K562 (cell line): Measurements from ENCODE around the gene PRR19. TPM values are rescaled to one million over a fixed set of nuclear protein-coding genes. Genes with fewer than 3 reads are reported as not detected.

Source experiments
- FOXK2 ChIP-seq, 2 experiments: fragments of 450-650 bp; IDR thresholded peaks in 1 of 2; conservative IDR thresholded peaks in 1 of 2; 2 replicates each; pipeline ENCODE4 v1.6.1; 2016; ENCODE audit warnings: low read depth in 2 of 2, mild to moderate bottlenecking in 1 of 2
- ILK ChIP-seq: fragments of 450-650 bp; IDR thresholded peaks from 2 replicates; pipeline ENCODE4 v1.6.1; 2016; ENCODE audit warnings: missing genetic modification characterization, low read depth, mild to moderate bottlenecking, missing compliant biosample characterization, moderate library complexity, borderline replicate concordance
- JUND ChIP-seq, 2 experiments: IDR thresholded peaks; 2 replicates in 1 of 2; 3 replicates in 1 of 2; pipeline ENCODE4 v1.6.1; 2011; ENCODE audit warnings: borderline replicate concordance in 2 of 2, low read depth in 2 of 2, low read length in 2 of 2, improper control_type of control experiment in 1 of 2, missing biosample characterization in 1 of 2, missing genetic modification characterization in 1 of 2, missing genetic modification reagents in 1 of 2
- MEF2A ChIP-seq: IDR thresholded peaks from 2 replicates; pipeline ENCODE4 v1.6.1; 2011; ENCODE audit warnings: low read depth, mild to moderate bottlenecking, low read length, moderate library complexity; ENCODE audit not compliant: control insufficient read depth
- MTA3 ChIP-seq: fragments of 450-650 bp; formaldehyde crosslinking; IDR thresholded peaks from 2 replicates; pipeline ENCODE4 v1.6.1; 2017; ENCODE audit warnings: mild to moderate bottlenecking, borderline replicate concordance
- MYC ChIP-seq, 2 experiments: fragments of 250-450 bp in 1 of 2; sonication (Bioruptor Pico) in 1 of 2; IDR thresholded peaks; 2 replicates each; pipeline versions ENCODE4 v1.5.1 to v1.6.1; 2012 to 2021; ENCODE audit warnings: low read depth in 2 of 2, borderline replicate concordance in 1 of 2, improper control_type of control experiment in 1 of 2, low read length in 1 of 2, mild to moderate bottlenecking in 1 of 2, moderate library complexity in 1 of 2
- NUFIP1 ChIP-seq: fragments of 450-650 bp; IDR thresholded peaks from 2 replicates; pipeline ENCODE4 v1.6.1; 2018; ENCODE audit not compliant: partially characterized antibody
- PHB2 ChIP-seq: fragments of 450-650 bp; IDR thresholded peaks from 2 replicates; pipeline ENCODE4 v1.6.1; 2017; ENCODE audit warnings: low read depth
- RBM39 ChIP-seq: fragments of 200-400 bp; formaldehyde crosslinking; optimal IDR thresholded peaks from 2 replicates; pipeline ENCODE3; 2018; ENCODE audit warnings: low read depth, low read length
- RFX1 ChIP-seq: fragments of 450-650 bp; IDR thresholded peaks from 2 replicates; pipeline ENCODE4 v1.6.1; 2016; ENCODE audit warnings: mild to moderate bottlenecking, moderate library complexity
- SRF ChIP-seq, 2 experiments: fragments of 250-450, 450-650 bp in 1 of 2; sonication (Bioruptor Pico) in 1 of 2; sonication (generic) in 1 of 2; formaldehyde crosslinking; IDR thresholded peaks; 2 replicates each; pipeline versions ENCODE4 v1.5.0 to v1.5.1; 2020 to 2022; ENCODE audit warnings: mild to moderate bottlenecking in 1 of 2, missing genetic modification reagents in 1 of 2
- TCF7 ChIP-seq: sonication (generic); IDR thresholded peaks from 2 replicates; pipeline ENCODE4 v1.6.1; 2016; ENCODE audit warnings: antibody characterized with exemption, borderline replicate concordance
- ZFX ChIP-seq: sonication (generic); formaldehyde crosslinking; IDR thresholded peaks from 2 replicates; pipeline ENCODE4 v1.8.0; 2022; ENCODE audit warnings: mild to moderate bottlenecking, missing genetic modification reagents, moderate library complexity
- ZNF143 ChIP-seq: sonication (generic); formaldehyde crosslinking; IDR thresholded peaks from 2 replicates; pipeline ENCODE4 v1.9.0; 2022; ENCODE audit warnings: mild to moderate bottlenecking, missing genetic modification reagents
- ZNF695 ChIP-seq: fragments of 450-650 bp; formaldehyde crosslinking; IDR thresholded peaks from 2 replicates; pipeline ENCODE4 v1.4.0; 2020; ENCODE audit warnings: mild to moderate bottlenecking, moderate library complexity
- polyA plus RNA-seq, 8 experiments: library from polyadenylated mRNA; depleted of rRNA in 4 of 8; stranded (reverse) in 5 of 8; unstranded in 3 of 8; fragments of >200 nt; fragmentation: Nextera tagmentation in 2 of 8; fragmentation: Illumina TruSeq in 1 of 8; extraction: Ambion mirVana in 2 of 8; extraction: Trizol in 1 of 8; gene quantifications; 2 replicates each; pipeline versions ENCODE4 v1.2.1 to v1.2.3, GENCODE V29; 2011 to 2014; ENCODE audit warnings: inconsistent platforms in 1 of 8, missing spikeins in 1 of 8
- total RNA-seq, 7 experiments: library from RNA; depleted of rRNA in 6 of 7; stranded (reverse); fragments of >200 nt in 6 of 7; fragmentation: Illumina TruSeq in 2 of 7; extraction: Trizol in 2 of 7; gene quantifications; 2 replicates each; pipeline versions ENCODE4 v1.2.1 to v1.2.3, GENCODE V29; 2011 to 2021; ENCODE audit warnings: low replicate concordance in 1 of 7
- TF ChIP-seq, protein P1 (sequence below): fragments of 450-650 bp; IDR thresholded peaks from 2 replicates; pipeline ENCODE4 v1.7.0; 2016; ENCODE audit warnings: borderline replicate concordance
- TF ChIP-seq, protein P2 (sequence below), 3 experiments: IDR thresholded peaks in 2 of 3; conservative IDR thresholded peaks in 1 of 3; 2 replicates each; pipeline ENCODE4 v1.5.1; 2011 to 2012; ENCODE audit warnings: low read length in 3 of 3, mild to moderate bottlenecking in 3 of 3, control low read depth in 2 of 3, improper control_type of control experiment in 1 of 3, inconsistent platforms in 1 of 3, low read depth in 1 of 3, mixed read lengths in 1 of 3, moderate library complexity in 1 of 3; ENCODE audit not compliant: insufficient read depth in 2 of 3
- TF ChIP-seq, protein P3 (sequence below): fragments of 450-650 bp; formaldehyde crosslinking; IDR thresholded peaks from 2 replicates; pipeline ENCODE4 v1.4.0; 2020; ENCODE audit warnings: mild to moderate bottlenecking
- TF ChIP-seq, protein P4 (sequence below), 2 experiments: fragments of 450-650 bp in 1 of 2; sonication (generic) in 1 of 2; formaldehyde crosslinking in 1 of 2; IDR thresholded peaks in 1 of 2; conservative IDR thresholded peaks in 1 of 2; 2 replicates each; pipeline versions ENCODE4 v1.6.1 to v1.8.1; 2016 to 2023; ENCODE audit warnings: mild to moderate bottlenecking in 2 of 2, moderate library complexity in 2 of 2, inconsistent platforms in 1 of 2, missing genetic modification reagents in 1 of 2

PRR19 gene
- total and polyA plus RNA-seq, 9 of the 15 experiments (the other 6 are each of a cell fraction or from before 2014, with no cell fraction given): 0.10 to 1.6 (median 0.54) TPM

DNA sequence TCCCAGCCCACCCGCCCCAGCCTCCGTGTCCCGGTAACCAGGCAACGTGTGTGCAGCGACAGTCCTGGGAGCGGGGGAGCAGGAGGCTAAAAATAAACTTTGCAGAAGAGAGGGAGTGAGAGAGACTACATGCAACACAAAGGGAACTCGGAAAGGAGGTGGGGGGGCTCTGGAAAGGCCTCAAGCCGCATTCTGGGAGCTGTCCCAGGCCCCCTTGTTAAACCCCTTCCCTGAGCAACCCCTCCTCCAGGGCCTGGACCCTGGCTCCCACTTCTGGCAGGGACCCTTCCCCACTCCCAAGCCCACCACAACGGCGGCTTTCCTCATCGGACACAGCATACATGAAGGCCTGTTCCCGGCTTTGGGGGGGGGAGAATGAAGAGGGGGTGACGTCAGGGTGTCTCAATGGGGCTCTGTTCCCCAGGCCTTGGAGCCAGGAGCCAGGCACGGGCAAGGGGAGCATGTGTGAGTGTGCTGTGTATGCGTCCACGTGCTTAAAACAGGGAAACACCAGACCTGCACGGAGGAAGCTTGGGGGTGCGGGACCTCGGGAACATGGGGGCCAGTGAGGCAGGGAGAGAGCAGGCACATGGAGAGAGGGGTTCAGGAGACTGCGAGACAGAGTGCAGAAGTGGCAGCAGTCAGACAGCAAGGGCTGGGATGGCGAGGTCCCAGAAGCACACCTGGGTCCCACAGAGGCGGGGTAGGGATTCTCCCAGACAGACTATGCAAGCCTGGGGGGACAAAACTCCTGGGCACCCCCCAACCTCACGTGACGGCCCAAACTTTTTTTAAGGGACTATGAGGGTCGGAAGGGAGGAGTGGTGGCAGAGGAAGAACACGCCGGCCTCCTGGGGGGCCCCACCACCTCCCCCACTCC is 49.3 kb upstream of the PRR19 start (continued):
- TF ChIP-seq, protein P1, sequence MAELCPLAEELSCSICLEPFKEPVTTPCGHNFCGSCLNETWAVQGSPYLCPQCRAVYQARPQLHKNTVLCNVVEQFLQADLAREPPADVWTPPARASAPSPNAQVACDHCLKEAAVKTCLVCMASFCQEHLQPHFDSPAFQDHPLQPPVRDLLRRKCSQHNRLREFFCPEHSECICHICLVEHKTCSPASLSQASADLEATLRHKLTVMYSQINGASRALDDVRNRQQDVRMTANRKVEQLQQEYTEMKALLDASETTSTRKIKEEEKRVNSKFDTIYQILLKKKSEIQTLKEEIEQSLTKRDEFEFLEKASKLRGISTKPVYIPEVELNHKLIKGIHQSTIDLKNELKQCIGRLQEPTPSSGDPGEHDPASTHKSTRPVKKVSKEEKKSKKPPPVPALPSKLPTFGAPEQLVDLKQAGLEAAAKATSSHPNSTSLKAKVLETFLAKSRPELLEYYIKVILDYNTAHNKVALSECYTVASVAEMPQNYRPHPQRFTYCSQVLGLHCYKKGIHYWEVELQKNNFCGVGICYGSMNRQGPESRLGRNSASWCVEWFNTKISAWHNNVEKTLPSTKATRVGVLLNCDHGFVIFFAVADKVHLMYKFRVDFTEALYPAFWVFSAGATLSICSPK: no peak
- 0 out of 2 replicates have a peak, but pooled peaks have one; percentile 29 for TF ChIP-seq ZNF143 (CRISPR knock-in tag)
- TF ChIP-seq PHB2: 0 out of 2 replicates have a peak, but pooled peaks have one; percentile 26
- no peak for TF ChIP-seq ZNF695 (CRISPR knock-in tag)
- TF ChIP-seq, protein P2, sequence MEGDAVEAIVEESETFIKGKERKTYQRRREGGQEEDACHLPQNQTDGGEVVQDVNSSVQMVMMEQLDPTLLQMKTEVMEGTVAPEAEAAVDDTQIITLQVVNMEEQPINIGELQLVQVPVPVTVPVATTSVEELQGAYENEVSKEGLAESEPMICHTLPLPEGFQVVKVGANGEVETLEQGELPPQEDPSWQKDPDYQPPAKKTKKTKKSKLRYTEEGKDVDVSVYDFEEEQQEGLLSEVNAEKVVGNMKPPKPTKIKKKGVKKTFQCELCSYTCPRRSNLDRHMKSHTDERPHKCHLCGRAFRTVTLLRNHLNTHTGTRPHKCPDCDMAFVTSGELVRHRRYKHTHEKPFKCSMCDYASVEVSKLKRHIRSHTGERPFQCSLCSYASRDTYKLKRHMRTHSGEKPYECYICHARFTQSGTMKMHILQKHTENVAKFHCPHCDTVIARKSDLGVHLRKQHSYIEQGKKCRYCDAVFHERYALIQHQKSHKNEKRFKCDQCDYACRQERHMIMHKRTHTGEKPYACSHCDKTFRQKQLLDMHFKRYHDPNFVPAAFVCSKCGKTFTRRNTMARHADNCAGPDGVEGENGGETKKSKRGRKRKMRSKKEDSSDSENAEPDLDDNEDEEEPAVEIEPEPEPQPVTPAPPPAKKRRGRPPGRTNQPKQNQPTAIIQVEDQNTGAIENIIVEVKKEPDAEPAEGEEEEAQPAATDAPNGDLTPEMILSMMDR (IDR thresholded peaks at IDR 0.05 in 2 of 3, conservative IDR thresholded peaks at IDR 0.05 in 1 of 3; ENCODE audit: insufficient read depth in 2 of 3, low read depth in 1 of 3, low read length in 3 of 3): no peak
- peak in 1 of 2 experiments; percentile 42; a peak in 2 of 4 replicates for TF ChIP-seq FOXK2 (conservative IDR thresholded peaks at IDR 0.05 in 1 of 2, IDR thresholded peaks at IDR 0.05 in 1 of 2; ENCODE audit: low read depth in 2 of 2)
- TF ChIP-seq, protein P3, sequence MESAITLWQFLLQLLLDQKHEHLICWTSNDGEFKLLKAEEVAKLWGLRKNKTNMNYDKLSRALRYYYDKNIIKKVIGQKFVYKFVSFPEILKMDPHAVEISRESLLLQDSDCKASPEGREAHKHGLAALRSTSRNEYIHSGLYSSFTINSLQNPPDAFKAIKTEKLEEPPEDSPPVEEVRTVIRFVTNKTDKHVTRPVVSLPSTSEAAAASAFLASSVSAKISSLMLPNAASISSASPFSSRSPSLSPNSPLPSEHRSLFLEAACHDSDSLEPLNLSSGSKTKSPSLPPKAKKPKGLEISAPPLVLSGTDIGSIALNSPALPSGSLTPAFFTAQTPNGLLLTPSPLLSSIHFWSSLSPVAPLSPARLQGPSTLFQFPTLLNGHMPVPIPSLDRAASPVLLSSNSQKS: no peak
- peak; percentile 30; the same call in 1 of the 2 replicates for TF ChIP-seq JUND (IDR thresholded peaks at IDR 0.05; ENCODE audit: borderline replicate concordance, low read depth, low read length)
- peak; percentile 30; the same call in 1 of the 3 replicates for TF ChIP-seq JUND (tag; IDR thresholded peaks at IDR 0.05; ENCODE audit: borderline replicate concordance, low read depth, low read length)
- peak; percentile 24 for TF ChIP-seq RBM39
- TF ChIP-seq NUFIP1: no peak
- TF ChIP-seq MEF2A: peak; percentile 94
- peak; percentile 36; the same call in 1 of the 2 replicates for TF ChIP-seq ZFX (CRISPR knock-in tag)
- peak; percentile 19; the same call in 1 of the 2 replicates for TF ChIP-seq MYC (IDR thresholded peaks at IDR 0.05; ENCODE audit: low read depth, low read length)
- TF ChIP-seq MYC (CRISPR knock-in tag; IDR thresholded peaks at IDR 0.05; ENCODE audit: borderline replicate concordance, low read depth): 0 out of 2 replicates have a peak, but pooled peaks have one; percentile 16
- no peak for TF ChIP-seq SRF (CRISPR knock-in tag; IDR thresholded peaks at IDR 0.05)
- TF ChIP-seq, protein P4, sequence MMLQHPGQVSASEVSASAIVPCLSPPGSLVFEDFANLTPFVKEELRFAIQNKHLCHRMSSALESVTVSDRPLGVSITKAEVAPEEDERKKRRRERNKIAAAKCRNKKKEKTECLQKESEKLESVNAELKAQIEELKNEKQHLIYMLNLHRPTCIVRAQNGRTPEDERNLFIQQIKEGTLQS (IDR thresholded peaks at IDR 0.05): peak; percentile 85
- TF ChIP-seq, protein P4 (CRISPR knock-in tag; conservative IDR thresholded peaks at IDR 0.05): no peak
- no peak for TF ChIP-seq ILK (tag)
- TF ChIP-seq MTA3: no peak
- TF ChIP-seq RFX1: peak; percentile 51; the same call in 1 of the 2 replicates
- no peak for TF ChIP-seq TCF7
